Activated CD8-positive, alpha-beta memory T cell treated with anti-CD3 and anti-CD28 coated beads for 36 hours (primary cell): ENCODE results near the gene LTBP1. TPM values are rescaled to one million over a fixed set of nuclear protein-coding genes. Genes with fewer than 3 reads are reported as not detected.
"Not testable (repeated sequence)": the region's sequence is repeated elsewhere in the genome, so short reads cannot be mapped to it uniquely, and the experiment has no call there.

Experiments
- CTCF ChIA-PET: fragments of 350-600 bp; sonication (Branson Sonifier 250); formaldehyde crosslinking; loops from one replicate; lab custom pipeline; 2021; ENCODE audit warnings: antibody characterized with exemption; lab: Charles Lee
- POLR2A ChIA-PET: fragments of 350-600 bp; sonication (Branson Sonifier 250); formaldehyde crosslinking; loops from one replicate; lab custom pipeline; 2021; ENCODE audit warnings: antibody characterized with exemption; lab: Charles Lee
- total RNA-seq, 2 experiments: library from RNA; stranded (reverse); gene quantifications; one replicate each; pipeline ENCODE4 v1.2.3, GENCODE V29; 2021

Gene LTBP1
- total RNA-seq, 2 experiments from 2014 or later: 0.11 to 0.15 TPM

DNA sequence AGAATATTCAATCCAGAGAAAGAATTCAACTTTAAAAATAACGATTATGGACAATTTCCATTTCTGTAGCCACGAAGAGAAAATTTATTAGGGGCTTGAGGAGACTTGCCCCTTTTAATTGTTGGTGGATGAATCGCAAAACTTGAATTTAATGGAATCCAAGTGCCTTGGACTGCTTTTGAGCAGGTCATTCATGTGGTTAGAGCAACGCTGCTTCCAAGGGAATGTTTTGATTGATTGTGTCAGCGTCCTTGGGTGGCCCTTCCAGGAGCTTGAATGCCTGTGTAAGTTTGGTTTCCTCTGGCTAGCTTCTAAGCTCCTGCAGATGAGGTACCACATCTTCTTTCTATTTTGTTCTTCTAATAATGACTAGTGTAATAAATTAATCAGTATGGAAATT, 213.4 kb downstream of the LTBP1 start:
- ChIA-PET CTCF (no interaction called here), POLR2A (no interaction called here)

DNA sequence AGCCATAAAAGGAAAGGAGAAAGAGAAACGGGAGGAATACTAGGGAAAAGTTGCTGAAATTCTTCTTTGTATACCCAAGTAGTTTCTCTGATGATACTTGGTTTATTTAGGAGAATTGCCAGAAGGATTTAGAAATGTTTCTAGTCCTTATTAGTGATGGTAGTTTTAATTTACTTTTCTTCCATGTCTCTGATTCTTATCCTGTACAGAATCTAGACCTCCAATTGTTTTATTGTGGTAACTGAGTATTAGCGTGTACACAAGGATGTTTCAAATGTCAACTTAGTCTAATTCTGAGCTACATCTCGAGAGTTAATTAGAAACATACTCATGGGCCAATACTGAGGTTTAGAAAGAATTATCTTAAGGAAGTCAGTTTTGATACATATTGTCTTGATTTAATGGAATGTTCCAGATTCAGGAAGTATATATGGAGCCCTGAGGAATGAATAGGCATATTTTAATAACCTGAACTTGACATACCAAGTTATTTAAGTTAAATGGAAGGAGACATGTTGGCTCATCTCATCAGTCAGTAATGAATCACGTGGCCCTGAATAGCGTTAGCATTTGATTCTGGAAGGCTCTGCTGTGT, 219.6 kb downstream of the LTBP1 start:
- ChIA-PET POLR2A (no interaction called here), CTCF (no interaction called here)

DNA sequence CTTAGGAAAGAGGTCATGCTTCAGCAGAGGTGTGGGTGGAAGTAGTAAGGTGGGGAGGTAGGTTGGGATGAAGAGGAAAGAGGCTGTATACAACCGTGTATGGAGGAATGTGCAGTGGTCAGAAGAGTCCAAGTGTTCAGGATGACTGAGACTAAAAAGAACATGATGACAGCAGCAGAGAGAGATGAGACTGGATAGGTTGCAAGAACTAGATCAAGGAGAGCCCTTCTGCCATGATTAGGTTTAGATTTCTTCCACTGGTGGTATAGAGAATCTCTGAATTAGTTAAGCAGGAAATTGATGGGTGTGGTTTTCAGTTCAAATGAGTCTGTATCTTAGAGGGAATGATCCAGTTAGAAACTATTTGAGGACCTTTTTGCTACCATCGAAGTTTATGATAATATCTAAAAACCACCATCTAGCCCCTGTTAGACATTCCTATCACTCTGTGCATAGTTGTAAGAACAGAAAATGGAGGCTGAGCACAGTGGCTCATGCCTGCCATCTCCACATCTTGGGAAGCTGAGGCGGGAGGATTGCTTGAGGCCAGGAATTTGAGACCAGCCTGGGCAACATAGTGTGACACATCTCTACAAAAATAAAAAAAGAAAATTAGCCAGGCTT, 221.0 kb downstream of the LTBP1 start:
- ChIA-PET CTCF (interaction anchor here (0.7 kb wide), 1 partner anchor 398 kb away, joined by 3 read pairs; no protein-coding TSS in a partner anchor), POLR2A (no interaction called here)

DNA sequence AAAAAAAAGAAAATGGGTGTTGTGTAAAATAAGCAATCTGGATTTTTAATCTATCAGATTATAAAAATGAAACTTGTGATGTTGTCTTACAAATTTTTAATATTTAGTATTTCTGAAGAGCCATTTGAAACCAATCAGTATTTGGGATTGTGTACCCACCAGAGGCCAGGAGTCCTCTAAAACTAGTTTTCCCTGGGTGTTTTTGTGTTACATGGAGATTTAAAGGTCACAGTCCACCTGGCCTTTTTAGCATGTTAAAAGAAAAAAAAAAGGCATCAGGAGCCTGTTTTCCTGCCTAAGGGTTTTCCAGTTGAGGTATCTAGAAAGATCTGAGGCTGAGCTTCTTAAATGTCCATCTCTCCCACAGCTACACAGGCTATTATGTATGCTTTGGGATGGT, 221.7 kb downstream of the LTBP1 start:
- POLR2A ChIA-PET: no interaction called here
- CTCF ChIA-PET: no interaction called here

DNA sequence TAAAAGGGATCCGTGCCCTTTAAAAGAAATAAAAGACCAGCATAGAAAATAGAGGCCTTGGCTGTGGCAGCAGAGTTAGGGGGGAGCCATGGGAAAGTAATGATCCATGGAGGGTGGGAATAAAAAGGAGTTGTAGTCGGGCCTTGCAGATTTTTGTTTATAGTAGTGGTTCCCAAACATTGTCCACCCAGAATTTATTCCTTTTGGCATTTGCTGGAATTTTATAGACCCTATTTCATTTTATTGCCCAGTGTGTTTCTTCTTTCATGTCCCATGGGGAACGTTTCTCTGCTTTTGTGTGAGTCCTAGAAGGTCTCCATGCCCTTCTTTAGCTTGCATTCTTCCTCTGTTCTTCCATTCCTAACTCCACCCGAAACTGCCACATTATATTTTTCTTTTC, 222.2 kb downstream of the LTBP1 start:
- ChIA-PET POLR2A (no interaction called here), CTCF (no interaction called here)

DNA sequence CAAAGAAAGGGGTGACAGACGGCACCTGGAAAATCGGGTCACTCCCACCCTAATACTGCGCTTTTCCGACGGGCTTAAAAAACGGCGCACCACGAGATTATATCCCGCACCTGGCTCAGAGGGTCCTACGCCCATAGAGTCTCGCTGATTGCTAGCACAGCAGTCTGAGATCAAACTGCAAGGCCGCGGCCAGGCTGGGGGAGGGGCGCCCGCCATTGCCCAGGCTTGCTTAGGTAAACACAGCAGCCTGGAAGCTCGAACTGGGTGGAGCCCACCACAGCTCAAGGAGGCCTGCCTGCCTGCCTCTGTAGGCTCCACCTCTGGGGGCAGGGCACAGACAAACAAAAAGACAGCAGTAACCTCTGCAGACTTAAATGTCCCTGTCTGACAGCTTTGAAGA, 223.5 kb downstream of the LTBP1 start:
- POLR2A ChIA-PET, CTCF ChIA-PET: not testable (repeated sequence)

DNA sequence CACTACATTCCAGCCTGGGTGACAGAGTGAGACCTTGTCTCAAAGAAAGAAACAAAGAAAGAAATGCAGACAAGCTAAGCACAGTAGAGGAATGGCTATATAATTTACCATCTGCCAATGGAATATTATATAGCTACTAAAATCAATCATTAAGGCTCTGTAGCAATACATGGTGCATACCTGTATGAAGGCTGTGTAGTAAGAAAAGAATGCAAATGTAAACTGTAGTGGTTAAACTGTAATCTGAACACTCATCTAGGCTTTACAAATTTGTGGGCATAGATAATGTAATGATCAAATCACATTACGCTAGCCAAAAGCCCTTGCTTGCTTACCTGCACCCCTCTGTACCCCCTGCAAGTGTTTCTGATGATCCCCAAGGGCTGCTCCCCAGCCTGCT, 230.9 kb downstream of the LTBP1 start:
- POLR2A ChIA-PET: no interaction called here
- CTCF ChIA-PET: no interaction called here

DNA sequence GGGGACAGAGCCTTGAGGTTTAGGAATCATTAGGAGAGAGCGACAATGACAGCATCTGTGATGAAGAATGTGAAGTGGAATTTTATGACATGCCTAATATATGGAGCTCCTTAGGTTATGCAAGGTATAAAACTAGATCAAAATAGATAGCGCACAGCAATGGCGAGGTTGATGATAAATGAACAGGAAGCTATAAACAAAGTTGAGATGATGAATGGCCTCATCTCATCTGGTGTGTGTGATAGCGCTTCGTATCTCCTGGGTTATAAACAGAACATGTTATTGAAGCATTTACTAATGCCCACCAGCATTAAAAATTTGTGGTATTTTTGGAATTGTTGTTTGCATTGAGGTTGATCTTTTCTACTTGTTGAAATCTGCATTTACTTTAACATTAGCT, 231.5 kb downstream of the LTBP1 start:
- POLR2A ChIA-PET: no interaction called here
- CTCF ChIA-PET: no interaction called here

DNA sequence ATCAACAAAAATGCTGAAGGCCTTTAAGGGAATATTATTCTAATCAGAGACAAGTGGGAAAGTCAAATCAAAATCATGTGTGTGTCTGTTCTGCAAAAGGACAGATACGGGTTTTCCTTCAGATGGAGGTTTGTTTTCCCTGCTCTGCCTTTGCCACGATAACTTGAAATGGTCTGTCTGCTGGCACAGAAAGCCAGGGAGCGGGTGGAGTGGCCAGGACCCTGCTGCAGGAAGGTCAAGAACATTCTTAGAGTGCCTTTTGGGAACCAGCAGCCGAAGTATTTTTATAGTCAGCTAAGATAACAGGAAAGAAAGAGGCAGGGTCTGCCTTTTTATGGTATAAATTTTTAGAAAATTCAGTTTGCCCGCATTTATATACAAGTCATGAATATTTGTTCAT, 234.2 kb downstream of the LTBP1 start:
- POLR2A ChIA-PET: no interaction called here
- CTCF ChIA-PET: no interaction called here

DNA sequence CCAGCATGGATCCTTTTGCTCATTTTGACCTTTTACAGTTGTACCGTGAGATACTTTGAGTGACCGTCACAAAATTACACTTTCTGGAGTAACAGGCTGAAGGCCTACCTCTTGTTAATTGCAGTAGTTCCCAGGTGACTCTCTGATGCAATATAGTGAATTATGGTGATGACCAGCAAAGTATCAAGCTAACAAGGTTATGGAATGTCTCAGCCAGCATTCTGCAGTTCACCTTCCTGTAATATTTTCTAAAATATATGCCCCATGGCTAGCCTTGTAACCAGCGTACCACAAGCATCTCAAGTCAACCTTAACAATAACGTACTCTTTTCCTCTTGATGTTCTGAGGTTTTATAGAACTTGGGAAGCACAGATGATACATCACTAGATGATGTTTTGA, 234.7 kb downstream of the LTBP1 start:
- ChIA-PET POLR2A (no interaction called here), CTCF (no interaction called here)

DNA sequence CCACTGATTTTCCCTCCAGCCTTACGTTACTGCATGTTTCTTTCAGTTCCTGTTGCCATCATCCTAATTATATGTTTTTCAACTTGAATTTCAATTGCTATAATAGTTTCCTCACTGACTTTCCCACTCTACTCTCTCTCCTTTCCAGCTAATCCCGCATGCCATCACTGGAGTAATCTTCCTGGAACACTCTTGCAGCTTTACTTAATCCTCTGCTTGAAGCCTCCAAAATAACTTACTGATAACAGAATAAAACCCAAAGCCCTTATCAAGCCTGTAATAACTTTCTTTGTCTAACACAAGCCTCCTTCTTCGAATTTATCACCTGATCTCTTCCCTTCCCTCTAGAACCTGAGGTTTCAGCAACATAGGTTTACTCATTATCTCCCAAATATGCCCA, 237.3 kb downstream of the LTBP1 start:
- ChIA-PET POLR2A (no interaction called here), CTCF (no interaction called here)

DNA sequence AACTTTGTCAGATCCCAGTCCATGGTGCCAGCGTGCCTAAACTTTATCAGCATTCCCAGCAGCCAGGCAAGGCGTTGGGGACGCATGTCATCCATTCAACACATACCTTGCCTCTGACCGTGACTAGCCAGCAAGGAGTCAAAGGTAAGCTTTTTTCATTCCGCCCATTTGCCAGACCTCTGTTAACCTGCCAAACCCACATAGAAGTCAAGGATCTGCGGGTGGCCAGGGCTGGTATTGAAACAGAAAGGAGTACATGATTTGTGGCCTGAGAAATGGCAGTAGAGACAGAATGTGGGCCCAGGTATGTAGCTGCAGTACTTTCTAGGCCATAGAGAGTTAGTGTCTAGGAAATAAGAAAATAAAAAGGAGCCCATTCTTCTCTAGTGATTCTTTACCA, 240.2 kb downstream of the LTBP1 start:
- CTCF ChIA-PET: no interaction called here
- POLR2A ChIA-PET: no interaction called here

DNA sequence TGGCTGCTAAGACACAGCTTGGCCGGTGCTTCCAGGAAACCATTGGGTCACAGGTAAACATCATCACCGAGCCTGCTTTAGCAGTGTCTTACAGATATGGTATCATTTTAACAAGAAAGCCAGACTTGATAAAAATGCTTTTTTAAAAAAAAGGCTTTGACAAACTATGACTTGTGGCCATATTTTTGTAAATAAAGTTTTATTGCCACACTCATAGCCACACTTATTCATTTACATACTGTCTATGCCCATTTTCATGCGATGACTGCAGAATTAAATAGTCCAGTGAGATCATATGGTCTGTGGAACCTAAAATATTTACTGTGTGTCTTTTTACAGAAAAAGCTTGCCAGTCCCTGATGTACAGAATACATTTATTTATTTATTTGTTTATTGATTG, 242.0 kb downstream of the LTBP1 start:
- ChIA-PET CTCF (no interaction called here), POLR2A (no interaction called here)

DNA sequence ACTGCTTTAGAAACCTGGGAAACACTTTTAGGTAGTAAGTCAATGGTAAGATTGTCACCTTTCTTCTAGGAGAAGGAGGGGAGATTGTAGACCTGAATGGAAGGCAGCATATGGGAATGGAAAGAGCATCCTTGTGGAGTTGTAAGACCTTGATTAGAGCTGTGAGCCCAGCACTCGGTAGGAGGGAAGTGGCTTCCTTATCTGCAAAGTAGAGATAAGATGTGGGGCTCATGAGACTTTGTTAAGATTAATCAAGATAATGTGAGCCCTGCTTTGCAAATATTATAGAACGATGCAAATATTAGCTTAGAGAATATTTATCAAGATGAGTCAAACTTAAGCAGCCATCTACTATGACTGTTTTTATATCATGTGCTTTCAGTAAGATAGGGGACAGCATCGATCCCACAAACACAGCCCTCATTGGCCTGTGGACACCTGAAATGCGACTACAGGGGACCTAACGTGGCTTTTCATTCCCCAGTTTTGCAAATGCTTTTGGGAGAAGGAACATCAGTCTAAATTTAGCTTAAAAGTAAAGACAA, 243.7 kb downstream of the LTBP1 start:
- ChIA-PET CTCF (no interaction called here), POLR2A (no interaction called here)

DNA sequence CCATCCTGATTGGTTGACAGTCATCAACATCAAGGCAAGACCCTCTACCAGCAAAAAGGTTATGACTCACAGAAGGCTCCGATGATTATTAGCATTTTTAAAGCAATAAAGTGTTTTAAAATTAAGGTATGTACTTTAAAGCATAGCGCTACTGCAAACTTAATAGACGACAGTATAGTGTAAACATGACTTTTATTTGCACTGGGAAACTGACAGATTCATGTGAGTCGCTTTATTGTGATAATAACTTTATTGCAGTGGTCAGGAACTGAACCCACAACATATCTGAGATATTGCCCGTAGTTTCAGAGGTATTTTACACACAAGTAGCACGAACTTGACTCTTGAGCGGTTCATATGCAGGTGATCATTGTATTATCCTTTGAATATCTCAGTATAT, 249.1 kb downstream of the LTBP1 start:
- POLR2A ChIA-PET: no interaction called here
- CTCF ChIA-PET: no interaction called here

DNA sequence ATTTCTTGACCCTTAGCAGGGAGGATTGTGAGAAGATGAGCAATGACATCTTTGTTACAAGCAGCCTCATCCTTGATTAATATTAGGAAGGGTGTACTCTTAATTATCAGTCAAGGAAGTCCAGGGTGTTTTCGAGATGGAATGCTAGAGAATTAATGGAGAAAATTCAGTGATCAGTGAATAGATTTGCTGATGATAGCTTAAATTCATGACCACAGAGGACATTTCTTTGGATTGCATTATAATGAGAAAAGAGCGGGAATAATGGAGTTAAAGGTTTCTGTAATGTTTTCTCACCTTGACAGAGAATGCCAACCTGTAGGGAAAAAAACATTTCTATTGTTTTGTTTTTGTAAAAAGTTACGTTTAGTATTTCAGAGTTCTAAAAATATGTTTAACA, 249.9 kb downstream of the LTBP1 start:
- ChIA-PET POLR2A (no interaction called here), CTCF (no interaction called here)

DNA sequence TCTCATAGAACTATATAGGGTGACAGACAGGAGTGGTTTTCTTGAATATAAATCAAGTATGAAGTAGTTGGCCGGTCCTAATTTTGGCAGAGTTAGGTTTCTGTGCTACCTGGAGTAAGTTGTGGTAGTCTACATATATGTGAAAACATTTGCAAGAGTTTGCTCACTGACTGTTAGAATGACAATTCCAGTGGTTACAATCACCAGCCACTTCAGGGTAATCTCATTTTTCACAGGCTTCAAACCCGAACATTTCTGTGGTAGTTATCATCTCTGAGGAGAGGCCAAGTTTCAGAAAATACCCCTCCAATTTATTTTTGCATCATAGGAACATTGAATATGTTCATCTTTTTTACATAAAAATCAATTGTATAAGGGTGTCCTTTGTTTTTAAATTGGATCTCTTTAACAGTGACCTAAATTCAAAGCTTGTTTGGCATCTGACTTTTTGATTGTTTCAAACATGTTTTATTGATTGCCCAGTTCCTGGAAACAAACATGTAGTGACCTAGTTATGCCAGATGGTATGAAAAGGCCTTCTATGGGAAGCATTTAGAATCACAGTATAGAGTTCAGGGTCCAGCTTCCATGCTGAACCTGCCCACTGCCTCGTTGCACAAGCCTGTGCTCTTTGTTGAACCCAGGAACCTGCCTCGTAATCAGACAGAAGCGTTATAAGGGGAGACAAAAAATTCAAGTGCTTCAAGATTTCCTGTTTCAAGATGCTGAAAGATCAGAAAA, 250.6 kb downstream of the LTBP1 start:
- POLR2A ChIA-PET: no interaction called here
- CTCF ChIA-PET: no interaction called here

DNA sequence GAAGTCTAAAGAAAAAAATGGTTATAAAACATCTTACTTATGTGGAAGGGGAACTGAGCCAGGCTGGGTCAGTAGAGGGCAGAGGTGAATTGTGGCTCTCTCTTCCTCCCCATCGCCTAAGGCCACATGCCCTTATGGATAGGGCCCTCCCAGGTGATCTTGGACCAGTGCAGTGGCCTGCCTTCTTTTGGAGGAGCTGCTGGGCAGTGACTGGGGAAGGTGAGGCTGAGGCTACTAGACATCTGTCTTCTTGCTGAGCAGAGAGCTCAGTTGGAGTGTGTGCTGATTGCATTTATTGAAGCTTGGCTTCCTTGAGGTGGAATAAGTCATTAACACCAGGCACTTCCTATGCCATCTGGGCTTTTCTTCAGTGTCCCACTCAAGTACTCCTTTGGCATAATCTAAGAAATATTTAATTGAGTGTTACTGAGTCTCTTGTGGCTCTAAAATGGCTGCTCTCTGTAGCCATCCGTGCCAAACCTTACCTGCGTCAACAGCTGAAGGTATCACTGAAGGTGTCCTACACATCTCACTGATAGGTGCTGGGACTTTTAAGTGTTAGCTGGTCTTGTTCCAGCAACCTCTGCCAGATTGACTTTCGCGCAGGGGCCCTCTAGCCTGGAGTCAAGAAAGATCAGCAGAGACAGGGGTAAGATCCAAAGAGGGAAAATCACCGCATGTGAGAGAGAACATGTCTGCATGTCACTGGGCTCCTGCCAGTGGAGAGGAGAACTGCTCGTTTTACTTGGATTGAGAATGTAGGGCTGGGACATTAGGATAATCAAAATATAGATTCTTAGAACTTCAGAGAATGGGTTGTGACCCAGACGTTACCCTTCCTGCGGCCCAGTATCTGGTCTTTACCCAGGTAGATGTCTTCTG, 256.1 kb downstream of the LTBP1 start:
- CTCF ChIA-PET: no interaction called here
- POLR2A ChIA-PET: no interaction called here

DNA sequence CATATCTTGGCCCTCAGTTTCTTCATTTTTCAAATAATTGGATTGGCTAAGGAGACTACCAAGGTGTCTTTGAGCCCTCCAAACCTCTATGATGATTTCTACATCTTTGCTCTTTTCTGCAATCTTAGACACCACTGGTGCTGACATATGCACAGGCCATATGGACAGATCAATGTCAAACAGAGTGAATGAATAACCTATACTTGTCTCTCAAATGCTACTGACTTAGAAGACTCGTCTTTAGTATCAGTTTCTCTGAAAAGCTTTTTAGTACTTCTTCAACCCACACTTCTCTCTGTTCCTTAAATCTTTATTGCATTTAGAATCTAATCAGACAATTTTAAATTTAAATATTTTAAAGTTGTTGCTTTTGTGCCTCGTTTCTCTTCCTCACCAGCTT, 258.2 kb downstream of the LTBP1 start:
- ChIA-PET POLR2A (no interaction called here), CTCF (no interaction called here)
